Measurements from ENCODE around the gene IRF4.

IRF4 gene

DNA sequence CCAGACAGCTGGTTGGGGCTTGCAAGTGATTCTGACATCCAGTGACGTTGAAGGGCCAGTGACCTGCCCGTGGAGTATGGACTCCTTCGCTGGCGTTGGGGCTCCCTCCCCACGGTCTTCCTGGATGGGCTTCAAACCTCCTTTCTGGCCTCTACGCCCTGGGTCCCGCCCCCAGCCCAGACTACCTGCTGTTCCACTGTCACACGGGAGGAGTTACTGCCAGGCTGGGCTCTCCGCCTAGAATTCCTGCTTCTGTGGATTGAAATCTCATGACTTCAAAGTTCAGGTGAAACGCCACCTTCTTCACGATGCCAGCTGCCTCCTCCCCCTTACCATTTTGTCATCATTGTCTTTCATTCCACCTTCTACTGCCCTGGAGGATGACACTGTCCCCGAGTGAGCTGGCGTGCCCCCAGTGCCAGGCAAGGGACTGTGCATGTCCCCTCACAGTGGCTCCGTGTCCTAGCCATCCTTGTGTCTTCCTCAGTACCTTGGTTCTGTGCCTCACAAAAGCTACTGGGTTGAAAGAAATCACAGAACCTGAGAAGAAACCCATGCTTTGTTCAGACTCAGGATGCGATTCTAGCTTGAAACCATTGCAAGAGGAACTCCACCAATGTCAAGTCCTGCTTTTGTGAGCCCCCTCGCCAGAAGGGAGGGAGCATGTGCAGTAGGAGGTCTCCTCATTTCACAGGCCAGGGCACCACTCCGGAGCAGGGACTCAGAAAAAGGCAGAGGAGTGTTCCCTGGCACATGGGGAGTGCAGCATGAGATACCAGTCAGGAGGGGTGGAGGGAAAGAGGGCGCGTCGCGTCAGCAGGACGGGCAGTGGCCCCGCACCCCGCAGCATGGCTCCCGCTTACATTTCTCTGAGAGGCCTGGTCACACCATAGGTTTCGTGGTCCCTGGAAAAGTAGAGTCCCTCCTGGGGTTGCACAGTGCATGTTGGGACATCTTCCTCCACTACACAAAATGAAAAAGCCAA is 11.0 kb upstream of the IRF4 start:
- no peak for DNase-seq (ENCODE audit: extremely low read depth, low read depth)
- TF ChIP-seq CTCF (IDR thresholded peaks at IDR 0.05; ENCODE audit: low read depth, low read length) = no peak

- DNase-seq (ENCODE audit: extremely low read depth, low read depth) = no peak
- TF ChIP-seq CTCF (IDR thresholded peaks at IDR 0.05; ENCODE audit: low read depth, low read length) = no peak
These were observed 9.7 kb upstream of the IRF4 start for GRCh38 chr6:381742-382461.

DNA sequence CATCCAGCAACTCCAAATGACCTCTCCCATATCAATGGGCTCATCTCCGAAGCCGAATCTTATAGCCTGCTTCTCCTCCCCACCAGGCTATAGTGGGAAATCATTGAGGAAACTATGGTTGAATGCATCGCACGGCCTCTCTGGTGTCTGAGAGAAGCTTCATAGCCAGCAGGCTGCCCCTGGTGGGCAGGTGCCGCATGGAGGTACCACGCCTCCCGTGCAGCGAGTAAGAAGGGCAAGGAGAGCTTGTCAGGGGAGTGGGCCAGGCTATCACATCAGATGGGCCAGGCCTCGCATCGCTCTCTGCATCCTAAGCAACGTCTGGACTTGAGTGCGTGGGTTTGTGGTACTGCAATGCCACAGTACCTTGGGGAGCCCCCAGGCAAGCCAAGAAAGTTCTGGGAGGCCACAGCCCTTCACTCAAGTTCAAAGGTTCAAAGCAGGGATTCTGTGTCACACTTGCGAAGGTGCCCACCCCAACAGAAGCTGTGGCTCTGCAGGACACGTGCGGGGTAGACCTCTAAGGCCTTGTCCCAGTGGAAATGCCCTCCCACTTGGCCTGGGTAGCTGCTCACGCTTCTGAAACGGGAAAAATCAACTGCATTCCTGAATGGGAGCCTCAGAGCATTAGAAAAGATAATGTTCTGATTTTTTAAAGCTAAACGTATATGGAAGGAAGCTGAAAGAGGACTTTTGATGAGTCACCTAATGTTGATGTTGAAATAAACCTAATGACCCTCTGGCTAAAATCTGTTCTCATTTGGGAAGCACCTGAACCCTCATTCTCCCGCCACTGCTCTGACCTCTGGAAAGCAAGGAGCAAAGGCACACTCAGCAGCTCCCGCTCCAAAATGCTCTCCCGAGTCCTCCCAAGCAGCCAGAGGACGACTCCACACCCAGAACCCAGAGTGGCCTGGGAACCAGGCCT is 8.4 kb upstream of the IRF4 start:
- no peak for DNase-seq (ENCODE audit: extremely low read depth, low read depth)
- TF ChIP-seq CTCF (IDR thresholded peaks at IDR 0.05; ENCODE audit: low read depth, low read length) = no peak

GRCh38 chr6:383856-384255 is 7.7 kb upstream of the IRF4 start:
- DNase-seq (ENCODE audit: extremely low read depth, low read depth) = no peak
- TF ChIP-seq CTCF (IDR thresholded peaks at IDR 0.05; ENCODE audit: low read depth, low read length) = no peak

GRCh38 chr6:384898-385297 is 6.7 kb upstream of the IRF4 start:
- DNase-seq (ENCODE audit: extremely low read depth, low read depth) = no peak
- TF ChIP-seq CTCF (IDR thresholded peaks at IDR 0.05; ENCODE audit: low read depth, low read length) = no peak

DNA sequence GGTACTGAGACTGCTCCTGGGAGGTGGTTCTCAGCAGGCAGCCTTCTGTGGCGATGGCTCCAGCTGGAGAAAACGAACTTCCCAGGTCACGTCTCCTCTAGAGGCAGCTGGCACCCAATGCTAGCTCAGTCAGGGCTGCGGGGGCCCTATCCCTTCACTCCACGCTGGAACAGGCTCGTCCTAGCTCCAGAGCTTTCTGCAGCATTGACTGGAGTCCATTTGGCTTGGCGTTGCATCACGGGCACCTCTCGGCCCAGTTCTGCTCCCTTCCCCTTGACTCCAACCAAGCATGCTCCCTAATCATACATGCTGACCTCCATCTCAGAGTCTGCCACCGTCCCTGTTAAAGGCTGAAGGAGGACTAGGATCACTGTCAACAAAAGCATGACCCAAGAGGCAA is 5.9 kb upstream of the IRF4 start:
- TF ChIP-seq CTCF (IDR thresholded peaks at IDR 0.05; ENCODE audit: low read depth, low read length) = no peak

More for the DNA sequence above, 5.9 kb upstream of the IRF4 start:
- DNase-seq (ENCODE audit: extremely low read depth, low read depth) = no peak
